HG03066 (cell line): Measurements from ENCODE around the gene PTPRA.
"Not testable (repeated sequence)": the region's sequence is repeated elsewhere in the genome, so short reads cannot be mapped to it uniquely, and the experiment has no call there.

ENCODE experiments used
- ATAC-seq: cut with Tn5 transposase; IDR thresholded peaks from one replicate; pipeline ENCODE4 v1.9.1; 2021; ENCODE audit warnings: low read depth; ENCODE audit not compliant: unreplicated experiment

Gene PTPRA, protein sequence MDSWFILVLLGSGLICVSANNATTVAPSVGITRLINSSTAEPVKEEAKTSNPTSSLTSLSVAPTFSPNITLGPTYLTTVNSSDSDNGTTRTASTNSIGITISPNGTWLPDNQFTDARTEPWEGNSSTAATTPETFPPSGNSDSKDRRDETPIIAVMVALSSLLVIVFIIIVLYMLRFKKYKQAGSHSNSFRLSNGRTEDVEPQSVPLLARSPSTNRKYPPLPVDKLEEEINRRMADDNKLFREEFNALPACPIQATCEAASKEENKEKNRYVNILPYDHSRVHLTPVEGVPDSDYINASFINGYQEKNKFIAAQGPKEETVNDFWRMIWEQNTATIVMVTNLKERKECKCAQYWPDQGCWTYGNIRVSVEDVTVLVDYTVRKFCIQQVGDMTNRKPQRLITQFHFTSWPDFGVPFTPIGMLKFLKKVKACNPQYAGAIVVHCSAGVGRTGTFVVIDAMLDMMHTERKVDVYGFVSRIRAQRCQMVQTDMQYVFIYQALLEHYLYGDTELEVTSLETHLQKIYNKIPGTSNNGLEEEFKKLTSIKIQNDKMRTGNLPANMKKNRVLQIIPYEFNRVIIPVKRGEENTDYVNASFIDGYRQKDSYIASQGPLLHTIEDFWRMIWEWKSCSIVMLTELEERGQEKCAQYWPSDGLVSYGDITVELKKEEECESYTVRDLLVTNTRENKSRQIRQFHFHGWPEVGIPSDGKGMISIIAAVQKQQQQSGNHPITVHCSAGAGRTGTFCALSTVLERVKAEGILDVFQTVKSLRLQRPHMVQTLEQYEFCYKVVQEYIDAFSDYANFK

DNA sequence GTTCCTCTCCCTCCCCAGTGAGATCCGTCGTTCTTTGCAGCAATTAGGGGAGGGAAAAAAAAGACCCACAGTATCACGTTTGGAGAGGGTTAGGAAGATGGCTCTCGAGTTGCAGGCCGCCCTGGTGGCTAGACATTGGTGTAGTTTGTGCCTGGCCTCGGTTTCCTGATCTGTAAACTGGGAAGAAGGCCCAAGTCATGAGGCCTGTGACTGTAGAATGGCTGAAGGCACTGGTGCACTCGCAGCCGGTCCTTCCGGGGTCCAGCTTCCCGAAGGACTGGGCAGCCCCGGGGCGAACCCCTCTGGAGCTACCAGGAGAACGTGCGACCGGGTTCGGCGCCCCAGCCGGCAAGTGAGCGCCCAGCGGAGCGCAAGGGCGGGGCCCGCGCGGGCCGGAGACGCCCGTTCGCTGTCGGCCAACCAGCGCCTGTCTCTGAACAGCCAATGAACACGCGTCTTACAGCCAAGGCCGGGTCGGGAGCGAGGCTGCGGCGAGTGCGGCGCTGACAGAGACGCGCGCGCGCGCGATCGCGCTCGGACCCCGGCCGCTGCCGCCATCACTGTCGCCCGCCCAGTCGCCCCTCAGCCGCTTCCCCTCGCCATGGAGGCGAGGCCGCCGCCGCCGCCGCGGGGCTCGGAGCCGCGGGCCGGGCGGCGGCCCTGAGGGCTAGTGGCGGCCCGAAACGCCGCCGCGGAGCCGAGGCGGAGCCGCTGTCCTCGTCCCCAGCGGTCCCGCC is at the start of gene PTPRA:
TSS of gene PTPRA (plus strand) at position 472 of the 737 bp plus-strand sequence. CDS start 90,797 bp downstream, outside the sequence.
- ATAC-seq: peak; percentile 91

DNA sequence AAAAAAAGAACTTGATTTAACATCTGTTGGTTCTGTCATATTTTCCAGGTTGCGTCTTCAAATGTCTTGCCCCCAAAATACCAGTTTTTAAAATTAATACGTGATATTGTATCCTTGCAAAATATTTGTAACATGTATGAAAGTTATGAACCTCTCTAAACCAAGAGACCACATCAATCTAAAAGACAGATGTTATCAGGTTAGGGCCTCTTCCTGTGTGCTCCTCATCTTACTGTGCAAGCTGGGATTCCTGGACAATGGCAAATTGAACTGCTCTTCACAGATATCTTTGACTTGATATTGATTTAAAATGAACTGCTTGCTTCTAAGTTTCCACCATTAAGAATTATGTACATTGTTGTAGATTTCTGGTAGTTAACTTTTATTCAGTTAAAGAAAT is 47.5 kb upstream of the PTPRA start:
- no peak for ATAC-seq

DNA sequence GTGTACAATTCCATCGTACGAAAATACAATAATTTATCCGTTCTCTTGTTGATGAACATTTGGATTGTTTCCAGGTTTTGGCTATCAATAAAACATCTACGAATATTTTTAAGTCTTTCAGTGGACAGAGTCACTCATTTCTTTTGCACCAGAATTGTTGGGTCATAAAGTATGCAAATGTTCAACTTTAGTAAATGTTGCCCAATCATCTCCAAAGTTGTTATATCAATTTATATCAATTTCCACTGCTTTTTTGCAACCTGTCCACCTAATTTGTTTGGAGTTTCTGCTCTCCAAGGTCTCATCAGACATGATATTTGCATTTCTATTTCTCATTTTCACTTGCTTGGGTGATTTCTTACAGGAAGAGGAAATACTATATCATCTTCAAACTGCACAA is 46.6 kb upstream of the PTPRA start:
- ATAC-seq: no peak

DNA sequence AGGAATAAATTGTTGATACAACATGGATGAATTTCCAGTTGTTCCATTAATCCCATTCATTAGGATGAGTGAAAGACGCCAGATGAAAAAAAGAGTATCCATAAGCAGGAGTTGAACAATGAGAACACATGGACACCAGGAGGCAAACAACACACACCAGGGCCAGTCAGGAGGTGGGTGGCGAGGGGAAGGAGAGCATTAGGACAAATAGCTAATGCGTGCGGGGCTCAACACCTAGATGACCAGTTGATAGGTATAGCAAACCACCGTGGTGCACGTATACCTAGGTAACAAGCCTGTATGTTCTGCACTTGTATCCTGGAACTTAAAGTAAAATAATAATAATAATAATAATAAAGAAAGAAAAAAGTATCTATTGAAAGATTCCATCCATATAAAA is 43.9 kb upstream of the PTPRA start:
- ATAC-seq: no peak

DNA sequence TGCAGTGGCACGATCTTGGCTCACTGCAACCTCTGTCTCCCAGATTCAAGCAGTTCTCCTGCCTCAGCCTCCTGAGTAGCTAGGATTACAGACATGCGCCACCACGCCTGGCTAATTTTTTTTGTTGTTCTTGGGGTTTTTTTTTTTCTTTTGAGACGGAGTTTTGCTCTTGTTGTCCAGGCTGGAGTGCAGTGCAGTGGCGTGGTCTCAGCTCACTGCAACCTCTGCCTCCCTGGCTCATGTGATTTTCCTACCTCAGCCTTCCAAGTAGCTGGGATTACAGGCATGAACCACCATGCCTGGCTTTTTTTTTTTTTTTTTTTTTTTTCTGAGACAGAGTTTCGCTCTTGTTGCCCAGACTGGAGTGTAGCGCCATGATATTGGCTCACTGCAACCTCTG is 42.1 kb upstream of the PTPRA start:
- ATAC-seq: not testable (repeated sequence)

DNA sequence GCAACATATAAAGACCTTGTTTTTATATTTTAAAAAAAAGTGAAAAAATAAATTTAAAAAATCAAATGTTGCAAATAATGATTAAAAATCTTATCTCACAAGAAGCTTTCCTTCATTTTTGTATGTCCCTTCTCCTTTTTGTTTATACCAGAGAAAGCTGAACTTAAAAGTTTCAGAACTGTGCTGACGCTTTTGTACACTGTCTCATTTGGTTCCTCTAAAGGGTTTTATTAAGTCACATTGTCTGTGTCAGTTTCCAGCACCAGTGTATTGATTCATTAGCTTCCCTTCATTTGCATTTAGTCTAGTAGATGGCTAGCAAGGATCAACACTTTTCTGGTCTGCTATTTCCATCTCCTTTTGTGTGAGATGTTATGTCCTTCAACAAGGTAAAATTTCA is 39.5 kb upstream of the PTPRA start:
- ATAC-seq: no peak

DNA sequence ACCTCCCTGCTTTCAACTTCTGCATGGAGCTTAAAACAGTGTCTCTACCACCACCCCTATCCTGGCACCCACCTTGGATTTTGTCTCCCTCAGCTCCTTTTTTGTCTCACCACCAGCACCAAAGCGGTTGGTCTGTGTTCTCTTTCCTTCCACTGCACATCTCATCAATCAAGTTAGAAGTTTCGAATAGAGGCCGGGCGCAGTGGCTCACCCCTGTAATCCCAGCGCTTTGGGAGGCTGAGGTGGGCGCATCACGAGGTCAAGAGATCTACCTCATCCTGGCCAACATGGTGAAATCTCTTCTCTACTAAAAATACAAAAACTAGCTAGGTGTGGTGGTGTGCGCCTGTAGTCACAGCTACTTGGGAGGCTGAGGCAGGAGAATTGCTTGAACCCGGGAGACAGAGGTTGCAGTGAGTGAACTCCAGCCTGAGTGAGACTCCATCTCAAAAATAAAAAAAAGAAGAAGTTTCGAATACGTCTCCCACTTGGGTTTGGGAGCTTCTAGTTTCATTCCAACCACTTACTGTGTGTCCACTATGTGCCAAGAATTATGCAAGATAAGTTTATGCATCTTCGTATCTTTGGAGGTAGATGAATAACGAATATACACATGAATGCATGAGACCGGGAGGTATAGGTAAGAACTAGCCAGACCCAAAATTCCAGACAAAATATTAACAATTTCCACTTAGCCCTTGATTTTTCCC is 38.7 kb upstream of the PTPRA start:
- no peak for ATAC-seq

DNA sequence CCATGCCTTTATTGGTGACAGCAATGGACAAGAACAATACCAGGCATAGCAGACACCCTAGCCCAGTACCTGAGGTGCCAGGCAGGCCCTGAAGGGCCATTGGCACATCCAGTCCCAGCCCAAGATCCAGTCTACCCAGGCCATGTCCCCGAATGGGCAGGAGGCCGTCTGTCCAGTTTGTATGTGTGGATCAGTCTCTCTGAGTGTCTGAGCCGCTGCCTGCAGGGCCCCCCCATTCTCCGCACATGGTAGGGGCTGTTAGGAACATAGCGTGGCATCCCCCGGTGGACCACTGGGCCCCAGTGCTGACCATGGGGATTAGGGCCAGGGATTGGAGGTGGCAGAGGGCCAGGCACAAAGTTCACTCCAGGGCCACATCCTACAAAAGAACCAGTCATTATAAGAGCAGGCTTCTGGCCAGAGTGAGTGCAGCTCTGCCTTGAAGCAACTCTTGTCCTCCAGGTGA is 37.9 kb upstream of the PTPRA start:
- ATAC-seq: no peak

DNA sequence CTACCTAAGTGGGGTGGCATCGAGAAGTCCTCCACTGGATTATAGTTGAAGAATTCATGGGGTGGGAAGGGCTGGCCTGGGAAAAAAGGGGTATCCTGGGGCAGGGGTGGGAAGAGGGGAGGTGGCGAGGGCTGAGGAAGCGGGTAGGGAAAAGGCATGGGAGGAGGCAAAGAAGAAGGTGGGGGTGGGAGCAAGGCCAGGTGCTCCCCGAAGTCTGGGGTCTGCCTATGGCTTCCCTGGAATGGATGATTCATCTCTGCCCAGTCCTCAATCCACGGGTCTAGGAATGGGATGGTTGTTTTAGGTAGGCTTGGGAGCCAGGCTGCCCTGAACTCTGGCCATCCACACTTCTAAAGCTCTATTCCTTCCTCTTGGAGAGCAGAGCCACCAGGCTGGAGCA is 37.2 kb upstream of the PTPRA start:
- no peak for ATAC-seq

DNA sequence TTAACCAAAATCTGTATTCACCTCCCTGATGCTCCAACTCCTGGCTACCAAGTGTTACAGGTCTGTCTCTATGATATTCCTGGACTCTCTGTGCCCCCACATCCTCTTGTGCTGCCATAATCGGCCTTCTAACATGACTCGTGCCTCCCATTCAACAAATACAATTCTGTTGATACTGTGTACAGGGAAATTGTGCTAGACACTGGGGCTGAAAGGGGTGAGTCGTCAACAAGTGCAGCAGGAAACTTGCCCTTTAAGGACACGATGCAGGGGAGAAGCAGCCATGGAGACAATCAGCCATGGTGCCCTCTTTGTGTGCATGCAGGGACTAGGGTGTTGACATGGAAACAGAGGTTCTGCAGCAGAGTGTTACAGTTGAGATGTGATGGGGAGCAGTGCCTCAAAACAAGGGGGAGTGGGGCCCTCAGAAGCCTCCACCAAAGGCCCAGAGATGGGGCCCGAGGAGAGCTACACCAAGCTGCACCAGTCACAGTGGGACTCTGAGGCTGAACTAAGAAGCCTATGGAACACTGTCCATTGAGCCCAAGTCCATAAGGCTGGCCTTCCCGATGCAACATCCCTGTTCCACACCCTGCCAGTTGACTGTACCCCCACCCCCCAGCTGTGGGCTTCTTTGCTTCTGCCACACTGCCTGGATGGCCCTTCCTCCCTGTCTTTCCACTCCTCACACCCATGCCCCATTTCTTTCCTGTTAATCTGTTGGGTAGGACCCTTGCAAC is 35.9 kb upstream of the PTPRA start:
- ATAC-seq: no peak

DNA sequence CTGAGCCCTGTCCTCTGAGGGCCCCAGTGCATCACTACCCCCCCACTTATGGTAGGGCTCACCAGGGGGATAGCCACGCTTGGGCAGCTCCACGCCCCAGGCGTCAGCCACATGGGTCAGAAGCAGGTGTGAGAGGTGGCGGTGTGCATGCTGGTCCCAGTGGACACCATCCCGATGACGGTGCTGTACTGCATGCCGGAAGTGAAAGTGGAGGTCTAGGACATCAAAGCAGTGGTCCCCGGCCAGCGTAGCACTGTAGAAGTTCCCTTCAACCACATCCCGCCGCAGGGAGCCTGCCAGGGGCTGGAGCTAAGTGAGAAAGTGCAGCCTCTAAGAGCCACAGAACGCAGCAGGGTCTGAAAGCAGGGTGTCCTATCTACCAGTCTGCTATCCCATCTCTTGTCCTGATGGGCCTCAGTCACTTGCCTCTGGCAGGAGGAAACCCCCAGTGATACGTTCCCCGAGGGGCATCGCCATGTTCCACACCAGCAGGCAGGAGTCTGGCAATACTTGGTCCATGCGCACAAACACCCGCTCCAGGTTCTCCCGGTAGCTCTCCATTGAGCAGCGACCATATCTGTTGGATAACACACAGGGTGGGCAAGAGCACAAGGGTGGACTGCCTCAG is 35.0 kb upstream of the PTPRA start:
- no peak for ATAC-seq

DNA sequence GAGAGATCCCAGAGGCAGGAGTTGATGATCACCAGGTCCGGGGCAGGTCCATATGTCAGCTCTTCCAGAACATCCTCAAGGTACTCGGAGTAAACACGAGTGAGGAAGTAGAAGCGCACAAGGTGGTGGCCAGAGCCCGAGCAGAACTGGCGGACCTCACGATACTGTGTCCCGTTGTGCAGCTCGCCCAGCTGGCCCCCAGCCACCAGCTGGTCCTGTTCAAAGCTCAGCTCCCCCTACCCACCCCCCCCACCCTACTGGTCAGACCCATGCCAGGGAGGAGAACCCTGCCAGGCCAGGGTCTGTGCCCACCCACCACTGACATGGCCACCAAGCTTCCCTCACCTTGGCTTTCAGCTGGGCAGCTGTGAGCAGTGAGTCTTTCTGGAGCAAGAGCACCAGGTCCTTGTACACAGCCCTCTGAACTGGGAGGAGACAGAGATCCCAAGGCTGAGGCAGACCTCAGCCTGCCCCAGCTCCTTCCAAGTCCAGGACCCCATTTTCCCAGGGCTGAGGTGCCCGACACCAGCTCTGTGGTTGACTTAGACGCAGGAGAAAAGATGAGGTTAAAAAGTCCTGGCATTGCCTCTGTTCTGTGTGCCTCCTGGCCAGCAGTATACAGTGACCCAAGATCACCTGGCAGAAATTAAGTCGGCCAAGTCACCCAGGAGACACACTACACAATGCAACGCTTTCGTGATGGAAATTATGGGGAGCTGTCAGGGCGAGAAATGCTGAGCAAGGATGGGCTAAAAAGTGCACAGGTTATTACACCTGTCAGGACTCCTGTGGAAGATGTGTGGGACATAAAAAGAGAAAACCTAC is 34.2 kb upstream of the PTPRA start:
- ATAC-seq: no peak

DNA sequence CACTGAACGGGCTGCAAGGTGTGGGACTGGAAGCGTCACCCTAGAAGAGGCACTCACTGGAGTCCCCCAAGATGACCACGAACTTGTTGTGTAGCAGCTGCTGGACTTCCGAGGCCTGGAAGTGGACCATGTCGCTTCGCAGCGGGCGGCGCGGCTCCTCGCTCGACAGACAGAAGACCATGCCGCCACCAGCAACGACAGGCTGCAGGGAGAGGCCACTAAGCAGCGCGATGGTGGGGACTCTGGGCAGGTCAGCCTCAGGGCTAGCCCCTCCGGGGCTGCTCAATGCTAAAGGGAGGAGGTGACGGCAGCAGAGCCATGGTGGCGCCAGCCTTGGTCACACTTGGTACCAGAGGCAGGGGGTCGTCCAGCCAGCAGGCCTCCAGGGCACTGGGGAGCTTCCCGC is 33.5 kb upstream of the PTPRA start:
- no peak for ATAC-seq

DNA sequence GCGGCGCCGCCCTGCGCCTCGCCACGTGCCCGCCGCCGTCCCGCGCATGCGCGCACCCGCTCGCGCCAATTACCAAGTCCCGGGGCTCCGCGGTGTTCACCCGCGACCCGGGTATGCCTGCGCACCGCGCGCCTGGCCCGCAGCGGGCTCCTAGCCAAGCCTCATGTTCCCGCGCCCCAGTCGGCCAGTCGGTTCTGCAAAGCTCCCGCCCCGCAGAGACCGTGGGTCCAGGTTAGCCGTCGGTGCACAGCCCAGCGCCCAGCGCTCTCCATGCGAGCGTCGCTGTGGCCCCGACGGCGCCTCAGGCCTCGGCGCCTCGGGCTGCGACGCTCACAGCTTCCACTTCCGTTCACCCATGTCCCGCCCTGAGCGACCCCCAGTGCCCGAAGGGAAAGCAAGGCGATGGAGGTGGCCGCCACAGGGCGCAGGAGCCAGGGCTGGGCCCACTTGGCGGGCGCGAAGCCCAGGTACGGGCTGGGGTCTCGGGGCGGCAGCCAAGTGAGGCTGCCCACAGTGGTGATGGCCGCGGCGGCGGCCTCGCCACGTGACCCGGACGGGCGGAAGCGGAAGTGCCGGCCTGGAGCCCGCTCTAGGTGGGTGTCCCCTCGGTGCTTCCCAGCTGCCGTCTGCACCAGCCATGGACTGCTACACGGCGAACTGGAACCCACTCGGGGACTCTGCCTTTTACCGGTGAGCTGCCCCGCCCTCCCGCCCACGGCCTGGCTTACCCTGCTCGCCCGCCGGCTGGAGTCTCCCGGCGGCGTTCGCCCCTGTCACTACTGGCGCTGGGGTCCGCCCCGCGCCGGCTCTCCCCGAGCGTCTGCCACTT is 32.9 kb upstream of the PTPRA start, which contains the start of the genes PCED1A and VPS16:
TSS of gene PCED1A (minus strand) at position 518 of the 829 bp plus-strand sequence. CDS start 743 bp downstream, outside the sequence.
TSS of gene VPS16 (plus strand) at position 608 of the 829 bp plus-strand sequence. CDS start at position 638, 30 bp downstream.
- ATAC-seq: peak; percentile 97

DNA sequence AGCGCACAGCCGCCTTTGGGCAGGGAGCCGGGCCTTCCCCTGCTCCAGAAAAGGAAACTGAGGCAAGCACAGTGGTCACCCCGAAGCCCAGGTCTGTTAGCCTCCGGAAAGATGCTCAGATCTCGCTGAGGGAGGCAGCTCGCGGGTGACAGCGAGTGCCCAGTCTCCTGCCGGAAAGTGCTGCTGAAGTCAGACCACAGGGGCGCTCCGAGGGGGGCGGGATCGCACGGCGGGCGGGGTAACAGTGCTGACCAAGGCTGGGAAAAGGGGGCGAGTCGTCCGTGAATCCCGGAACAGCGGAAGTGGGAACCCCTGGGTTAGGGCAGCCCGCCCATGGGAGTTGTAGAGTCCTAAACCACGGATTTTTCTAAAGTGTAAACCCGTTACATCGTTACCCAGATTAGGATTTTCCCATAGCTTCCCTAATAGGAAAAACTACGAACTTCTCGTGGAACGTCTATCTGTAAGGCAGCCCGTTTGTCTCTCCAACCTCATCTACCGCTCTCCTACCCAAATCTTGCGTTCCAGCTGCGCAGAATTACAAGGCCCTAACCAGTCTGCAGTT is 32.2 kb upstream of the PTPRA start:
- ATAC-seq: peak; percentile 42

DNA sequence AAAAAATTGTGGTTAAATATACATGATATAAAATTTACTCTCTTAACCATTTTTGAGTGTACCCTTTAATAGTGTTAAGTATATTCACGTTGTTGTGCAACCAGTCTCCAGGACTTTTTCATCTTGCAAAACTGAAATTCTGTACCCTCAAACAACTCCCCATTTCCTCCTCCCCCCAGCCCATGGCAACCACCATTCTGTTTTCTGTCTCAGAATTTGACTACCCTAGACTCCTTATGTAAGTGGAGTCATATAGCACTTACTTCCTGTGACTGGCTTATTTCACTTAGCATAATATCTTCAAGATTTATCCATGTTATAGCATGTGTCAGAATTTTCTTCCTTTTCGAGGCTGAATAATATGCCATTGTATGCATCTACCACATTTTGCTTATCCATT is 27.7 kb upstream of the PTPRA start:
- ATAC-seq: no peak

DNA sequence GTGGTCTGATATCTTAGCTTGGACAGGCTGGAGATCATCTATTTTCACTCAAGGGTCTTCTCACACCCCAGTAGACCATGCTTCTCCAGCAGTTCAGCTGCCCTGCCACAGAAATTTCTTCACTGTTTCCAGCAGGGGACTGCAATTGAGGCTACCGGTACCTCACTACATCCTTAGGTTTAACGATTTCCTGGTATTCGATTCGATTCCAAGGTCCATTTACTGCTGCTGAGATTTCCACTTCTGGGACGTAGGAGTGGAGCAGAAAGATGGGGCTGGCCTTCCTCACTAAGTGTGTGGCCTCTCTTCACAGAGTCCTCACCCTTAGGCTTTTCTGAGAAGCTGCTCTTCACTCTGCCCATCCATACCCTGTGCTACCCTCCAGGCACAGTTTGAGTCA is 26.6 kb upstream of the PTPRA start:
- ATAC-seq: no peak
